22Rv1 (cell line): ENCODE measurements around the gene NR2F6.

Source experiments
- H3K27ac ChIP-seq: fragments of 450-650 bp; 2 replicates; pipeline ENCODE4 v1.5.1; 2017
- CTCF ChIP-seq: fragments of 450-650 bp; IDR thresholded peaks from 2 replicates; pipeline ENCODE4 v1.5.1; 2017; ENCODE audit warnings: mild to moderate bottlenecking
- ZFX ChIP-seq: fragments of 450-650 bp; IDR thresholded peaks from 2 replicates; pipeline ENCODE4 v1.6.1; 2017; ENCODE audit warnings: antibody characterized with exemption, borderline replicate concordance

The NR2F6 gene

DNA sequence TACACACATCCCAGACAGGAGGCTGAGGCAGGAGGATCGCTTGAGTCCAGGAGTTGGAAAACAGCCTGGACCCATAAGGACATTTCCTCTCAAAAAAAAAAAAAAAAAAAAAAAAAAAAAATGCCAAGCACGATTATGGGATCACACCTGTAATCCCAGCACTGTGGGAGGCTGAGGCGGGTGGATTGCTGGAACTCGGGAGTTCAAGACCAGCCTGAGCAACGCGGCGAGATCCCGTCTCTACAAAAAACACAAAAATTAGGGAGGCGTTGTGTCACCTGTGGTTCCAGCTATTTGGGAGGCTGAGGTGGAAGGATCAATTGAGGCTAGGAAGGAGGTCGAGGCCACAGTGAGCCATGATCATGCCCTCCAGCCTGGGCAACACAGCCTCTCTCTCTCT lies 20.7 kb downstream of the NR2F6 start:
- TF ChIP-seq ZFX (no peak), CTCF (no peak)
- peak overlapping the region; percentile 92; the same call in 1 of the 2 replicates for H3K27ac ChIP-seq

- TF ChIP-seq ZFX (no peak), CTCF (no peak)
- H3K27ac ChIP-seq = no peak overlapping the region
Measured at GRCh38 chr19:17220207-17220758, 25.4 kb downstream of the NR2F6 start.

- TF ChIP-seq CTCF (no peak), ZFX (no peak)
- no peak overlapping the region for H3K27ac ChIP-seq
Measured at GRCh38 chr19:17219286-17219685, 26.4 kb downstream of the NR2F6 start.

DNA sequence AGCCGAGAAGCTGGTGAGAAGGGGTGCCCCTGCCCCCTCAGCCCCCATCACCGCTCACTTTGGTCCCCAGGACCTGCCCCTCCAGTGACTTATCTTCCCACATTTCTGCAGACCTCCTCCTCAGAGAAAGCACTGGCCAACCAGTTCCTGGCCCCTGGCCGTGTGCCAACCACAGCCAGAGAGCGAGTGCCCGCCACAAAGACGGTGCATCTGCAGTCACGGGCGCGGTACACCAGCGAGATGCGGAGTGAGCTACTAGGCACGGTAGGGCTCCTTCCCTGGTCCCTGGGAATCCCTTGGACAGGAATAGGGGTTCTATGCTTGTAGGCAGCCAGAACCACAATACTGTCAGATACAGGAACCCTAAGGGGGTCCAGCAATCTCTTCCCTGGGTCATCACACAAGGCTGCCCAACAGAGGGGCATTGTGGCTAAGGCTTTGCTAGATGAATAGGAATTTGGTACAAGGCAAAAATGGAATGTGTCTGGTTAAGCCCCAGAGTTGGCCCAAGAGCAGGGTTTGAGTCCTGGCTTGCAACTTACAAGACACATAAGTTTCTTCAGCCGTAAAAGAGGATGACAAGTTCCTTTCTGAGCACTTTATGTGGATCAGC lies 29.6 kb downstream of the NR2F6 start:
- TF ChIP-seq ZFX (no peak), CTCF (no peak)
- H3K27ac ChIP-seq = peak overlapping the region; percentile 85

DNA sequence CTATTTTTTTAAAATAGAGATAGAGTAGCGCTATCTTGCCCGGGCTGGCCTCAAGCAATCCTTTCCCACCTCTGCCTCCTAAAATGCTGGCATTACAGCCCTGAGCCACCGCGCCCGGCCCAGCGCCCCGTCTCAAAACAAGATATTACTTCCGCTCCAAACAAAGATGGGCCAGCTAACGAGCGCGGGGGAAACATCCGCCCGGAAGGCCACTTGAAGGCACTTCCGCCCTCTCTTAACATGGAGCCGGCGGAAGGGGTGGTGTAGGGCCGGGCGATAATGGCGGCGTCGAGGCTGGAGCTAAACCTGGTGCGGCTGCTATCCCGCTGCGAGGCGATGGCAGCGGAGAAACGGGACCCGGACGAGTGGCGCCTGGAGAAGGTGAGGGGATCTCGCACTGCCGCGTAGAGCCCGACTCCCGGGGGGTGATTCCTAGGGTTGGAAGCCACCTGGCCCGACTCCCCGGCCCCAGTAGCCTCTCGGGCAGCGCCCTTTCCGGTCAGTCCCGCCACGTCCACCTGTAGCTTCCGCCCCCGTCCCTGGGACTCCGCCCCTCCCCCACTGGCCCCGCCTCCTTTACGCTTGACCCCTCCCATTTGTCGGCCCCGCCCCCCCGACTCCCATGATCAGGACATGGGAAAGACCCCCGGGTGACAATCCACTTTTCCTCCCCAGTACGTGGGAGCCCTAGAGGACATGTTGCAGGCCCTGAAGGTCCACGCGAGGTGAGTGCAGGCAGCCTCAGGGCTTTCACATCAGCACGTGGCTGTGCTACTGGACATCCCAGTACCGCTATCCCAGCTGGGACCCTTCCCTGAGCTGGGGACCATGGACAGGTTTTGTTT lies 30.4 kb downstream of the NR2F6 start, which contains the start of gene USE1:
USE1 (plus strand) TSS at position 231 of the 845 bp plus-strand sequence; CDS start at position 280, 49 bp downstream.
- H3K27ac ChIP-seq = peak within 1 kb of the TSS; percentile 85
- TF ChIP-seq ZFX (no peak), CTCF (no peak)

DNA sequence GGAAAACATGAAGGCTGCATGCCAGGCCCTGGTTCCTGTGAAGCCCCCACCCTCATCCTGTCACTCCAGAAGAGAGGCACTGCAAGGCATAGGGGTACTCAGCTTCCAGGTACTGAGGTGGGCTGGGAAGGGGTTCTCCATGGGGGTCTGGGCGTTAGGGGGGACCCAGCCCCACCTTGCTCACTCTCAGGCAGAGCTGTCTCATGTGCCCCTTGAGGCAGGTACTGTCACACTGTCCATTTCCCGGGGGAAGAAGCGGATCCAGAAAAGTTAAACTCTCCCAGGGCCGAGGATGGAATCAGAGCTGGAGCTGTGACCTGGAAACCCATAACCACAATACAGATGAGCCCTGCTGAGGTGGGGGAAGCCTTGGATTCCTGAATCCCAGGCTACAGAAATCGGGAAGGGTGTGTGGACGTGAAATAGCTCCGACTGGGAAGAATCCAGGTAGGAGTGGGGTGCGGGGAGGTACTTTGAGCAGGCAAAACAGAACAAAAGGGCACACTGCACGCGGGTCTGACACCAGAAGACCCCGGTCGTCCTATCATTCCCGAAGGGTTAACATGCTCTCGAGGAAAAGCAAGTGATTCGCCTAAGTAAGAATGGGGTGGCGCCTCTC lies 31.1 kb downstream of the NR2F6 start:
- H3K27ac ChIP-seq = peak overlapping the region; percentile 85
- TF ChIP-seq CTCF (no peak), ZFX (no peak)

- TF ChIP-seq ZFX = no peak
- no peak for TF ChIP-seq CTCF
- H3K27ac ChIP-seq = no peak overlapping the region
Measured at GRCh38 chr19:17213334-17213733, 32.4 kb downstream of the NR2F6 start.
